Superior temporal gyrus (tissue), 1 donor: ENCODE results near the gene CACNA1C.

Experiments used
- DNase-seq: peaks from one replicate; pipeline ENCODE4 v3.0.0-alpha.2; 2016; ENCODE audit errors: extremely low spot score

CACNA1C gene

DNA sequence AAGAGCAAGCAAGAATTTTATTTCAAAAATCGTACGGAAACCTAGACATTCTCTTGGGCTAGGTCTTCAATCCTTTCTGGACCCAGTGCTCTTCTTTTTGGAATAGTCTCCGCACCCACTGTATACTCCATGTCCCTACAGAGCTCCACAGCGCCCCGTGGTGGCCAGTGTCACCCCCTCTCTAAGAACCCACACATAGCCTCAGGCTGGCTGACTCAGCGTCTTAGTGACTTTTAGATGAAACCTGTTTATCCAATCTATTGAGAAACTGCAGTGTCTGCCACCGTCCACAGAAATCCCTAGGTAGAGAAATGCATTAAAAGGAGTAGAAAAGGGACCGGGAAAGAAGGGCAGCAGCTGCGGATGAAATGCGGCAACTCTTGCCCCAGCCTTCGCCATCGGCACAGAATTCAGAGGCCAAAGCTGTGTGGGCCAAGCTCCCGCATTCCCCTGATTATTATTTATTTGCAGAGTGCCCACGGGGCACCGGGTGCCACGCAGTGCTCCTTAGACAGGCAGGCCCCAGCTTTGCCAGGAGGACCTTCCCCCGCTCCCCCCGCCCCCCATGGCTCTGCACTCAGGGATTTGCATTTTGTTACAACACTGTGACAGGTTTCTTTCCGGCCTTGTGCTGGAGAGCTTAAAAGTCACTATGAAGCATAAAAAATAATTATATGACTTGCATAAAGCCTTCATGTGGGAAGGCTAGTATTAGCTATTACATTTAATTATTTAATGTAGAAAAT is 571.9 kb downstream of the CACNA1C start:
- no peak for DNase-seq

- no peak for DNase-seq
Measured at GRCh38 chr12:2625289-2625612, 572.5 kb downstream of the CACNA1C start.

DNA sequence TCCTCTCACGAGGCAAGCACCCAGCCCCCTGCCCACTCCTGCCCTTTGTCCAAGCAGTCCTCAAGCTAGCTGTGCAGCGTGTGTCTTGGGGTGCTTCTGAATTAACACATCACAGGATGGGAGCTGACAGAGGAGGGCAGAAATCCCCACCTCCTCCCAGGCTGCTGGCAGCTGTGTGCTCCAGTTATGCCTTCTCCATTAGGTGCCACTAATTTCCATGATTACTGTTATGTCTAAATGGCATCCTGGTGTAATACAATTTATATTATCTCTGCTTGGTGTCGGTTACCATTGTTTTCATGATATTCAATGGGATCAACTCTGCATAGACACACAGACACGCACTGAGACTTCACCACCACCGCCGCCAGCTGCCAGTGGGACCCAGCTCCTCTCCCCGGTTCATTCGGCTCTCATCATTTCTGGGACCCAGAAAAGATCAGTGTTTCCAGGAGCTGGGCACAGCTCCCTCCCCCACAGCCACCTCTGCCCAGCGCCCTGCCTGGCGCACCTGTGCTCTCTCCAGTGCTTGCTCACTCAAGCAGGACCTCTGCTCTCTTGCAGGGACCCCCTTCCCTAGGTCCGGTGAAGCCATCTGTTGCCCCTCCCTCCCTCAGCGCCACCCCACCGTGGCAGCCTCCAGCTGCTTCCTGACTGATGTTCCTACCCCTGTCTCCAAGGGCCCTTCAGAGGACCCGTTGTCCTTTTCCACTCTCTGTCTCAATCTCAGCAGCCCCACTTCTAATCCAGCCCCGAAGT is 574.5 kb downstream of the CACNA1C start:
- no peak for DNase-seq

DNA sequence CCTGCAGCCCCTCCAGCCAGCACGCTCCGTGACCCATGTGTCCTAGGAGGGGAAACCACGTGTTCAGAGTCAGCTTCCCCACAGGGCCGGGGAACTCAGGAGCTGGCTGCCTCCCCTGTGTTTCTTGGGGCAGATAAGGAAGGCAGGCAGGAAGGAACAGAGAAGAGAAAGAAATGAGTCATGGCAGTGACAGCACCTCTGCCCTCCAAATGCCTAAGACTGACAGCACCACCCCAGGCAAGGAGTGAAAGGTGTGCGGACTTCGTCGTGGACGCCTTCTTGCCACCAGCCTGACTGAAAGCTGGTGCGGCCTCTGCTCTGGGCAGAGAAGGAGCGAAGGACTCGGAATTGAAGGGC is 575.0 kb downstream of the CACNA1C start:
- no peak for DNase-seq

DNA sequence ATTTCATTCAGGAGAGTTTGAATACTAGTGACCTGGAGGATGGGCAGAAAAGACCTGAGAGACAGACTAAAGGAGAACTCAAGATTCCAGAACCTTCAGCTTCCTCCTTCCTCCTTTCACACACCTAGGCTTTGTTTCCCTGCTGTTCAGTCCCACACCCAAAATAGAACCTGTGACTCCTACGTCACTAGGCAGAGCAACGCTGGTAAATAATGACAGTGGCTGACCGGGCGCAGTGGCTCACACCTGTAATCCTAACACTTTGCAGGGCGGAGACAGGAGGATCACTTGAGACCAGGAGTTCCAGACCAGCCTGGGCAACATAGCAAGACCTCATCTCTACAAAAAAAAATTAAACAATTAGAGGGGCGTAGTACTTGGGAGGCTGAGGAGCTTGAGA is 575.6 kb downstream of the CACNA1C start:
- no peak for DNase-seq

- DNase-seq = no peak
Measured at GRCh38 chr12:2629051-2629450, 576.3 kb downstream of the CACNA1C start.

GRCh38 chr12:2631653-2632350 is 579.0 kb downstream of the CACNA1C start:
- no peak for DNase-seq

- no peak for DNase-seq
Measured at GRCh38 chr12:2633176-2633824, 580.5 kb downstream of the CACNA1C start.

- DNase-seq = no peak
Measured at GRCh38 chr12:2633825-2634200, 581.0 kb downstream of the CACNA1C start.

DNA sequence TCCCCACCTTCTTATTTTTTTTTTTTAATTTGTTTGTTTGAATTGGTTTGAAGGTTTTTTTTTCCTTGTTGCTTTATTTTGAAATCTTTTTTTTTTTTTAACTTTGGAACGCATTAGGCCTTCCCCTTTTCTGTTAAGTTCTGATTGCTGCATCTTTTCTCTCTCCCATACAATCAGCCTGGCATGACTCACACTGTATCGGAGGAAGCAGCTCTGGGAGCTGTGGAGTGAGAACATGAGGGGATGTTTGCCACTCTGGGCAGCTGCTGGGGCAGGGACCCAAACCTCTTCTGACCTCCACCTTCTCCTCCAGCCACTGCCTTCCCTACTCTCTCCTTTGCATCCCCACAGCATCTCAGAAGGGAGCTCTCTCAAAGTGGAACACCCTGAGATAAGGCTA is 581.7 kb downstream of the CACNA1C start:
- DNase-seq = no peak

GRCh38 chr12:2636741-2637340 is 584.1 kb downstream of the CACNA1C start:
- peak; percentile 26 for DNase-seq

DNA sequence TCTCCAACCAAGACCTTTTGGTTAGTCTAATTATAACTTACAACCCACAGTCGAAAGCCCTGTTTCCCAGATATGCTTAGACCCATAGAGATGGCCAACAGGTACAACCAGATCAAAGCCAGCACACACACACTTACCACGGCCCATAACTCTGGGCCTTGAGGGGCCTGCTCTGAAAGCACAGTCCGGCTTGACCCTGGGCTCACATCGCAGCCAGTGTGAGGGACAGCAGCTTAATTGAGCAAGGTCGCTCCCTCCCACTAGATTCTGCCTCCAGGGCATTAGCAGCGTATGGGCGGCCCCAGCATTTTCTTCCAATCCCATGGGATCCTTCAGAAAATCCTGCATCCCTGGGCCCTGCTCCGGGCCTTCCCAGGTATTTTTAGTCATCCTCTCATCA is 584.6 kb downstream of the CACNA1C start:
- no peak for DNase-seq

DNA sequence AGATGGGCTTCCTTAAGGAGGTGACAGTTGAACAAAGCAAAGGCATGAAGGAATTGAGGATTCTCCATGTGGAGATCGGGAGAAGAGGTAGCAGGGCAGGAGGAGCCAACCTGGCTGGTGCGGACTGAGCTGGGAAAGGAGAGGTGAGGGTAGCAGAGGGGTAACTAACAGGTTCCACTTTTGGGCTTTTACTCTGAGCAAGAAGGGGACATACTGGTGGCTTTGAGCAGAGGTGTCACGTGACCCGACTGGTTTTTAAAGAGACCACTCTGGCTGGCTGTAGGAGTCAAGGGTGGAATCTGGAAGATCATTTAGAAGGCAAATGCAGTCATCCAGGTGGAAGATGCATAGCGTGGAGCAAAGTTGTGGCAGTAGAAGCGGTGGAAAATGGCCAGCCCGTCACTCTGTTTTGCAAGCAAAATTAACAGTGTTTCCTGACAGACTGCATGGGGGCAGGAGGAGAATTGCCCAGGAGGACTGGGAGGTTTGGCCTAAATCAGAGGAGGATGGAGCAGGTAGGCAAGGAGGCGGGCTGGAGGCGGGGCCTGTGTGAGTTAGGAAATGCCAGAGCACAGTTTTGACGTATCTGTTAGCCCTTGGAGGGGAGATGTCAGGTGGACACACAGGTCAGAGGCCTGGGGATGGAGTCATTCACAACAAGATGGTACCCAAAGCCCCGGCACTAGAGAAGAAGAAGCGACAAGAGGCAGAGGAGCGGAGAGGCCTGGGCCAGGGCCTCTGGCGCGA is 585.7 kb downstream of the CACNA1C start:
- DNase-seq = no peak

GRCh38 chr12:2639020-2639298 is 586.2 kb downstream of the CACNA1C start:
- no peak for DNase-seq

DNA sequence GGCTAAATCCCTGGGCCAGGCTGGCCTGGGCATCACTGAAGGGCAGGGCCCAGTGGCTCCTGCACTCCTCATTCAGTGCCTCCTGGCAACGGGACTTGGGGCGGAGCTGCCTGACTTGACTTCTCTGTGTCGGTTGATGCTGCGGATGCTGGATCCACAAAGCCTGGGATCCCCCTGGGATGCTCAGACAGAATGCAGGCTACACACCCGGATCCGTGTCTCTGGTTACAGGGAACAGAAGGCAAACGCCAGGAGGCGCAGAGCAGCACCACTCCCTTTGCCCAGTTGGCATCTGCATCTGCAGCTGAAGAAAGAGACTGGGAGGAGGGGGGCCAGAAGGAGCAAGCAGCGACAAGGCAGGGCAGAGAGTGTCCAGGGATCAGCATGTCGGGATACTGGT is 587.5 kb downstream of the CACNA1C start:
- no peak for DNase-seq

GRCh38 chr12:2640709-2641108 is 587.9 kb downstream of the CACNA1C start:
- DNase-seq = peak; percentile 46

GRCh38 chr12:2641207-2641606 is 588.4 kb downstream of the CACNA1C start:
- no peak for DNase-seq

DNA sequence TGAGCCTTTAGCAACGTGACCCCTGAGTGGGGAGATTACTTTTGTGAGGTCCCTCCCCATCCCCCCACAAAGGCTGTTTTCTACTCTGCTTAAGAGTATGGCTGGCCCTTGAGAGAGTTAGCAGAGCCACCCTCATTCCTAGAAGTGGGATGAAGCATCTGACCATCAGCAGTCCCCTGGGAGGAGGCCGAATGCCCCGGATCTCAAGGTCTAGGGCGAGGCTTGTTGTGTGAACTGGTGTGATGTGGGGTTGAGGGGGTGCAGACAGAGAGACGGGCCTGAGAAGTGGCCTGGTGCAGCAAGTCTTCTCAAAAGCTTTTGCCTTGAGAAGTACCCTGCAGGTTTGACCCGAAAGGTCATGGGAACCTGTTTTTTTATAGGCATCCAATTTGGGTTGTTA is 589.0 kb downstream of the CACNA1C start:
- no peak for DNase-seq

DNA sequence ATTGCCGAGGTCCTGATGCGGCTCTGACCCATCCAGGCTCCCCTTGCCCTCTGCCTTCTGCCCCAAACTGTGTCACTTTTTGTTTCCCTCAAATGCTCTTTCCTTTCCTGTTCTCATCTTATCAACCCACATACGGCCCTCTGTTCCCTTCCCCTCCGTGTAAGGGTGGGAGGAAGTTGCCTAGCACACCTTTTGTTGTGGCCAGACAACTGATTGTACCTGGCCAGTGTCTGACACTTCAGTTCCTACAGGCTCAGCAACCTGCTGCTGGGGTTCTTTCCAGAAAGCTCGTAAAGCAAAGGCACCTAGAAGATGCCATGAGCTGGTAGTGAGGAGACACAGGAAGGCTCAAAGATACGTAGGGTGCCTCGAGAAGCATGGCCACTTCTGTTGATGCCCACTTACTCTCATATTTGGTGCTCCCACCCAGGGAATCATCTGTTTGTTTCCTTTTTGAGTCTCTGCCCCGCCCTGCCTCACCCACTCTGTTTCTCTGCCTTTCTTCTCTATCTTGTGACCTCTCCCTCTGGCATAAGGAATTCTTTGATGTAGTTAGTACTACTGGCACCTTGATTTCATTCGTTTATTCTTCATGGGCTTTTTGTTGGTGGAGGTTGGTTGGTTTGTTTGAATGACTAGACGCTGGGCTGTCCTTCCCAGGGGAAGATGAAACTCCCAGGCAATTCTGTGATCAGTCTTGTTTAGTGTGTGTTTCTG is 589.5 kb downstream of the CACNA1C start:
- DNase-seq = no peak

GRCh38 chr12:2642896-2643425 is 590.2 kb downstream of the CACNA1C start:
- DNase-seq = no peak
